Subcutaneous abdominal adipose tissue (tissue), 5 donors: ENCODE measurements around the gene USP33.
A peak's percentile ranks its signal among the peaks of the same experiment; 100 is the strongest.
"Not testable (repeated sequence)": the region's sequence is repeated elsewhere in the genome, so short reads cannot be mapped to it uniquely, and the experiment has no call there.

Experiments
- H3K27ac ChIP-seq: one replicate; pipeline ENCODE4 v1.7.0; 2013; ENCODE audit warnings: low read depth, mild to moderate bottlenecking, inconsistent platforms, low read length, moderate library complexity
- H3K27me3 ChIP-seq, 5 donors: one replicate each; pipeline ENCODE4 v1.7.0; 2013; ENCODE audit warnings: low read length in 5 of 5, inconsistent platforms in 1 of 5; ENCODE audit not compliant: control insufficient read depth in 5 of 5, insufficient read depth in 4 of 5
- H3K36me3 ChIP-seq, 5 donors: one replicate each; pipeline ENCODE4 v1.7.0; 2013; ENCODE audit warnings: low read length in 5 of 5; ENCODE audit not compliant: control insufficient read depth in 5 of 5, insufficient read depth in 5 of 5
- H3K4me1 ChIP-seq, 5 donors: one replicate each; pipeline ENCODE4 v1.7.0; 2013; ENCODE audit warnings: low read length in 5 of 5, mild to moderate bottlenecking in 3 of 5, moderate library complexity in 1 of 5; ENCODE audit not compliant: control insufficient read depth in 5 of 5, insufficient read depth in 5 of 5
- H3K4me3 ChIP-seq, 5 donors: one replicate each; pipeline ENCODE4 v1.7.0; 2013; ENCODE audit warnings: low read length in 5 of 5, low read depth in 1 of 5
- H3K9ac ChIP-seq, 5 donors: one replicate each; pipeline ENCODE4 v1.7.0; 2013; ENCODE audit warnings: low read length in 5 of 5, mild to moderate bottlenecking in 4 of 5, moderate library complexity in 3 of 5
- H3K9me3 ChIP-seq, 5 donors: one replicate each; pipeline ENCODE4 v1.7.0; 2013; ENCODE audit warnings: low read length in 5 of 5; ENCODE audit not compliant: control insufficient read depth in 5 of 5
- donor health status: healthy.
- donor health status: healthy.
- donor health status: healthy.
- donor health status: healthy.
- donor health status: healthy.

The USP33 gene

GRCh38 chr1:77674807-77675206 is 84.8 kb downstream of the USP33 start:
- not testable (repeated sequence) for H3K9me3 ChIP-seq, H3K36me3 ChIP-seq, H3K4me3 ChIP-seq, H3K27me3 ChIP-seq, H3K27ac ChIP-seq, H3K9ac ChIP-seq, H3K4me1 ChIP-seq

GRCh38 chr1:77673716-77674355 is 85.8 kb downstream of the USP33 start:
- no peaks in the 10 kb centered on the region for H3K27me3 ChIP-seq
- no peak overlapping the region for H3K27ac ChIP-seq
- no peak overlapping the region for H3K4me3 ChIP-seq
- peaks cover 0 to 9% (median 5%) of the 10 kb centered on the region in 5 donors for H3K4me1 ChIP-seq
- peak overlapping the region in 1 of 5 donors; percentile 4 for H3K9ac ChIP-seq
- no peaks in the 10 kb centered on the region for H3K9me3 ChIP-seq
- peaks cover 0 to 2% (median 0%) of the 10 kb centered on the region in 5 donors for H3K36me3 ChIP-seq

- H3K27me3 ChIP-seq: no peaks in the 10 kb centered on the region
- no peaks in the 10 kb centered on the region for H3K9me3 ChIP-seq
- peaks cover 0 to 2% (median 0%) of the 10 kb centered on the region in 5 donors for H3K36me3 ChIP-seq
- no peak overlapping the region for H3K9ac ChIP-seq
- peaks cover 0 to 6% (median 1%) of the 10 kb centered on the region in 5 donors for H3K4me1 ChIP-seq
- H3K27ac ChIP-seq: no peak overlapping the region
- no peak overlapping the region for H3K4me3 ChIP-seq
Observed at GRCh38 chr1:77673030-77673429, 86.6 kb downstream of the USP33 start.

GRCh38 chr1:77672374-77672773 is 87.3 kb downstream of the USP33 start:
- no peaks in the 10 kb centered on the region for H3K9me3 ChIP-seq
- no peak overlapping the region for H3K9ac ChIP-seq
- no peaks in the 10 kb centered on the region for H3K27me3 ChIP-seq
- no peak overlapping the region for H3K4me3 ChIP-seq
- peaks cover 0 to 2% (median 0%) of the 10 kb centered on the region in 5 donors for H3K36me3 ChIP-seq
- peaks cover 0 to 6% (median 1%) of the 10 kb centered on the region in 5 donors for H3K4me1 ChIP-seq
- H3K27ac ChIP-seq: no peak overlapping the region

- Histone ChIP-seq H3K27ac (no peak overlapping the region), H3K36me3 (peaks cover 0 to 2% (median 0%) of the 10 kb centered on the region in 5 donors), H3K9me3 (no peaks in the 10 kb centered on the region), H3K9ac (peak overlapping the region in 1 of 5 donors; percentile 14), H3K4me1 (peaks cover 0 to 7% (median 1%) of the 10 kb centered on the region in 5 donors), H3K4me3 (no peak overlapping the region), H3K27me3 (no peaks in the 10 kb centered on the region)
Observed at GRCh38 chr1:77671836-77672235, 87.8 kb downstream of the USP33 start.

GRCh38 chr1:77670330-77670729 is 89.3 kb downstream of the USP33 start:
- Histone ChIP-seq H3K4me3 (no peak overlapping the region), H3K27ac (no peak overlapping the region), H3K36me3 (peaks cover 0 to 2% (median 0%) of the 10 kb centered on the region in 5 donors), H3K9ac (no peak overlapping the region), H3K4me1 (peaks cover 0 to 17% (median 6%) of the 10 kb centered on the region in 5 donors), H3K27me3 (no peaks in the 10 kb centered on the region), H3K9me3 (no peaks in the 10 kb centered on the region)

- Histone ChIP-seq H3K36me3 (no peaks in the 10 kb centered on the region), H3K27me3 (no peaks in the 10 kb centered on the region), H3K27ac (no peak overlapping the region), H3K4me1 (peaks cover 1 to 24% (median 13%) of the 10 kb centered on the region in 5 donors), H3K4me3 (no peak overlapping the region), H3K9ac (no peak overlapping the region), H3K9me3 (no peaks in the 10 kb centered on the region)
Observed at GRCh38 chr1:77668924-77669449, 90.7 kb downstream of the USP33 start.

GRCh38 chr1:77664939-77665516 is 94.6 kb downstream of the USP33 start:
- H3K27me3 ChIP-seq: no peaks in the 10 kb centered on the region
- no peaks in the 10 kb centered on the region for H3K36me3 ChIP-seq
- peaks cover 0 to 18% (median 13%) of the 10 kb centered on the region in 5 donors for H3K4me1 ChIP-seq
- no peak overlapping the region for H3K9ac ChIP-seq
- H3K4me3 ChIP-seq: no peak overlapping the region
- H3K27ac ChIP-seq: no peak overlapping the region
- no peaks in the 10 kb centered on the region for H3K9me3 ChIP-seq

GRCh38 chr1:77661696-77662095 is 98.0 kb downstream of the USP33 start:
- Histone ChIP-seq H3K4me3 (no peak overlapping the region), H3K4me1 (peaks cover 0 to 17% (median 13%) of the 10 kb centered on the region in 5 donors), H3K27me3 (no peaks in the 10 kb centered on the region), H3K9ac (no peak overlapping the region), H3K27ac (no peak overlapping the region), H3K9me3 (no peaks in the 10 kb centered on the region), H3K36me3 (no peaks in the 10 kb centered on the region)

GRCh38 chr1:77659879-77660593 is 99.6 kb downstream of the USP33 start:
- Histone ChIP-seq H3K27ac (no peak overlapping the region), H3K9ac (no peak overlapping the region), H3K4me1 (peaks cover 0 to 5% (median 4%) of the 10 kb centered on the region in 5 donors), H3K4me3 (no peak overlapping the region), H3K9me3 (no peaks in the 10 kb centered on the region), H3K36me3 (no peaks in the 10 kb centered on the region), H3K27me3 (no peaks in the 10 kb centered on the region)
